Measurements from ENCODE around the gene EPB41L4A.
"Not testable (repeated sequence)": the region's sequence is repeated elsewhere in the genome, so short reads cannot be mapped to it uniquely, and the experiment has no call there.

The EPB41L4A gene

DNA sequence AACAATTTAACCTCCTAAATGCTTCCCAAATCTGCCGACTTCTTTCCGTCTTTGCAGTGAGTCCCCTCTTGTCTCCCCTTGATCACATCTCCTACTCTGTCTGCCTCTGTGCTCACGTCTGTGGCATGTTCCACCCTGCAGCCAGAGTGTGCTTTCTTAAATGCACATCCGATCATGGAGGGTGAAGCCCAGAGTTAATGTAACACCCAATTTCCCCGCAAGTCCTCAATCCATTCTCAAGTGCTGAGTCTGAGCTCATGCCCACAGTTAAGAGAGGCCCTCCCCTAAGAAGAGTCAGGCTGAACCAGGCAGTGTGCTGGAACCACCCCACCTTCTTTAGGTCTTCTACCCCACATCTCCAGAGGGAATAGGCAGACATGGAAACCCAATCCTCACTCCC is 164.8 kb downstream of the EPB41L4A start:
- DNase-seq (ENCODE audit: low read depth): no peak

GRCh38 chr5:112253478-112254250 is 165.4 kb downstream of the EPB41L4A start:
- DNase-seq (ENCODE audit: low read depth): no peak

DNA sequence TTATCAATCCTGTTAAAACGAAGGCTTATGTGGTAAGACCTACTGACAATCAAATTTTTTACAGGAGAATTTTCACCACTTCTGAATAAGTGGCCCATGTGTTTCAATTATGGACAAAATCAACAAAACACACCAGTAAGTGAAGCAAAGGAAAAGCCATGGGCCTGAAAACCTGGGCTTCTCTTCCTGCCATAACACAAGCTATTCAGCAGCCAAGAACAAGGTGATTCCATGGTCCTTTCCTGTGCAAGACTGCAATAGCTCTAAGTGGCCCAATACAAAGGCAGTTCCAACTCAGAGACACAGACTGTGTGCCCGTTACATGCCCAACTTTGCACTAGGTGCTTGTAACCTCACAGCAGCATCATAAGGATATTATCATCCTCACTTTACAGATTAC is 168.5 kb downstream of the EPB41L4A start:
- DNase-seq (ENCODE audit: low read depth): no peak

- no peak for DNase-seq (ENCODE audit: low read depth)
Measured at GRCh38 chr5:112248623-112249022, 170.5 kb downstream of the EPB41L4A start.

- no peak for DNase-seq (ENCODE audit: low read depth)
Measured at GRCh38 chr5:112247960-112248359, 171.1 kb downstream of the EPB41L4A start.

GRCh38 chr5:112245656-112246055 is 173.4 kb downstream of the EPB41L4A start:
- no peak for DNase-seq (ENCODE audit: low read depth)

- no peak for DNase-seq (ENCODE audit: low read depth)
Measured at GRCh38 chr5:112239996-112240395, 179.1 kb downstream of the EPB41L4A start.

DNA sequence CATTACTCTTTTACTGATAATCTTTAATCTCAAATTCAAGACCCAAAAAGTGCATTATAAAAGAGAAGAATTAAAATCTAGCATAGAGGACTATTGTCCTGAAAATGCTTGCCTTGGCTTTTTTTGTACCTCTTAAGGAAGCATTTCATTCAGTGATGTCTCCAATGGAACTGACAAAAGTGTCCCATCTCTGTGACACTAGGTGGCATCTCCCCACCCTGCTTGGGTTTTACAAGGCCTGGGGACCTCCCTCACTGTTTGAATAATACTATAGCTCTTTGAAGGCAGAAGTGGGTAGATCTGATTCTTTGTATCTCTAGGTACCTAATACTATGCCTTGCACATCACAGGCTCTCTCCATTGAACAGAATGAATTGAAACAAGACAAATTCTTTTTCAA is 180.6 kb downstream of the EPB41L4A start:
- DNase-seq (ENCODE audit: low read depth): no peak

- DNase-seq (ENCODE audit: low read depth): no peak
Measured at GRCh38 chr5:112237456-112237855, 181.6 kb downstream of the EPB41L4A start.

DNA sequence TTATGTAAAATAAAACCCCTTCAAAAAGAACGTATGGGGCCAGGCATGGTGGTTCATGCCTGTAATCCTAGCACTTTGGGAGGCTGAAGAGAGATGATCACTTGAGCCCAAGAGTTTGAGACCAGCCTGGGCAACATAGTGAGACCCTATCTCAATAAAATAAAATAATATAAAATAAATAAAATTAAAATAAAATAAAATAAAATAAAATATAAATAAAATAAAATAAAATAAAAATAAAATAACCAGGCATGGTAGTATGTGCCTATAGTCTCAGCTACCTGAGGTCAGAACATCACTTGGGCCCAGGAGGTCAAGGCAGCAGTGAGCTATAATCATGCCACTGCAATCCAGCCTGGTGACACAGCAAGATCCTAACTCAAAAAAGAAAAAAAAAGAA is 185.1 kb downstream of the EPB41L4A start:
- no peak for DNase-seq (ENCODE audit: low read depth)

GRCh38 chr5:112232667-112233066 is 186.4 kb downstream of the EPB41L4A start:
- DNase-seq (ENCODE audit: low read depth): no peak

GRCh38 chr5:112230606-112231005 is 188.5 kb downstream of the EPB41L4A start:
- no peak for DNase-seq (ENCODE audit: low read depth)

GRCh38 chr5:112228667-112229066 is 190.4 kb downstream of the EPB41L4A start:
- DNase-seq (ENCODE audit: low read depth): no peak

- DNase-seq (ENCODE audit: low read depth): no peak
Measured at GRCh38 chr5:112227911-112228631, 191.0 kb downstream of the EPB41L4A start.

- DNase-seq (ENCODE audit: low read depth): no peak
Measured at GRCh38 chr5:112226215-112226614, 192.9 kb downstream of the EPB41L4A start.

DNA sequence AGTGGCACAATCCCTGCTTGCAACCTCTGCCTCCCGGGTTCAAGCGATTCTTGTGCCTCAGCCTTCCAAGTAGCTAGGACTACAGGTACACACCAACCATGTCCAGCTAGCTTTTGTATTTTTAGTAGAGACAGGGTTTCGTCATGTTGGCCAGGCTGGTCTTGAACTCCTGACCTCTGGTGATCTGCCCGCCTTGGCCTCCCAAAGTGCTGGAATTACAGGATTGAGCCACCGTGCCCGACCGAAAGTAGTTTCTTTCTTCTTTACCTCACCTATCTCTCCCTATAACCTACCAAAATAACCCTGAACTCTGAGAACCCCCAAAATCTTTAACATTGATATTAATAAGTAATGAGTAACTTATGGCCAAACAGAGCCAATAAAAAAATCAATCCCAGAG is 196.1 kb downstream of the EPB41L4A start:
- not testable (repeated sequence) for DNase-seq (ENCODE audit: low read depth)

- DNase-seq (ENCODE audit: low read depth): no peak
Measured at GRCh38 chr5:112221128-112221527, 197.9 kb downstream of the EPB41L4A start.

- DNase-seq (ENCODE audit: low read depth): no peak
Measured at GRCh38 chr5:112219000-112219399, 200.1 kb downstream of the EPB41L4A start.

DNA sequence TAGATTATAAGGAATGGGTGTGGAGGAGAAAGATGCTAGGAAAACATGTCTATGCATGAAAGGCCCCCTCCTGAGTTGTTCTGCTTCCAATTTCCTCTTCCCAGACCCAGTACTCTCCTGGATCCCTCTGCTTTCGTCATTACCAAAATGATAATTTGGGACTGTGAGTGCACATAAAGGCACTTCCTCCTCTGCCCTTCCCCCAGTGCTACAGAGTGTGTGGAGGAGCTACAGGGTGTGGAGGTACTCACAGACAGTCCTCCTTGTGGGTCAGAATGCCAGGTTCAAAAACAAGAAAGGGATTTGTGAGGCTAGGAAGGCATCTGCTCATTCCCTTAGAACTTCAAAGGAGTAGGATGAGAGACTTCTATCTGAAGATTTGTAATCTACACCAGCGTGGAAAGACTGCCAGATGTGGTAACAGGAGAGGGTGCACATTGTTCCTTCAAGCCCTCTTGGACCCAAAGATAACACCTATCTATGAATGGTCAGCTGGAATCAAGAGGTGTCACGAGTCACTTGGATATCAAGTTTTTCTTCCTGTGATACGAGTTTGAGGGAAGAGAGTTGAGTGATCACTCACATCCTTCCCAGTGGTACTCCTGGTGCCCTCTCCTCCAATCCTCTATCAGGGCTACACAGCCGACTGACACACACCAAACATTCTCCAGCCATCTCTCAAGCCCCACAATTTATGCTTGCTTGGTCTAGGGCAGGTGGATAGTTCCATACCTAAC is 201.1 kb downstream of the EPB41L4A start:
- no peak for DNase-seq (ENCODE audit: low read depth)

- no peak for DNase-seq (ENCODE audit: low read depth)
Measured at GRCh38 chr5:112216140-112216539, 202.9 kb downstream of the EPB41L4A start.

DNA sequence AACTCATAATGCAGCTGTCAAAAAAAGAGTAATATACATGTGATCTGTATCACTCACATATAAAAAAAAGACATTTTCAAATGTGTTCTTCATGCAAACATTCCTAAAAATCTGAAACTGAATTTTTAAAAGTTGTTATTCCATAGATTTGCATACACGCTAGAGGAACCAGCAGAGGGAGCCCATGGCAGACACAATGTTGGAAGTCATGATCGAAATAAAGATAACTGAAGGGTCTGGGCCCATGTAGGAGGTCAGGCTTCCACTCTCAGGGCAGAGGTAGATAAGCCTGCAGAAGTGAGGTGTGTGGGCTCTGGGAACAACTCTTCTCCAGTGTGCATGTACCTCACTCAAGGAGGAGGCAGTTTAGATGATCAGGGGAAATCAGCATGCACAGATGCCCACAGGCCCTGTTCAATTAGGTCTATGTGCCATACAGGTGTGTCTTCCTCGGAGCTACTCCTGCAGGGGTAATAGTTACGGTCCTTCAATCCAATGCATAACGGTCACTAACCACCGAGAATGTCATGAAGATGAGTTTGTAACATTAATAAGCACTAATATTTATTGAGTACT is 208.6 kb downstream of the EPB41L4A start:
- no peak for DNase-seq (ENCODE audit: low read depth)

Data from stimulated activated CD8-positive, alpha-beta memory T cell treated with anti-CD3 and anti-CD28 coated beads, Interleukin-15, amount 100 ng/mL, for 24 hours (primary cell).